GM18868 (cell line): ENCODE data around the gene BCAR3.
"Not testable (repeated sequence)": the region's sequence is repeated elsewhere in the genome, so short reads cannot be mapped to it uniquely, and the experiment has no call there.

Experiments used
- ATAC-seq: cut with Tn5 transposase; IDR thresholded peaks from one replicate; pipeline ENCODE4 v1.9.1; 2021; ENCODE audit warnings: mild to moderate bottlenecking, moderate library complexity; ENCODE audit not compliant: unreplicated experiment

The BCAR3 gene

DNA sequence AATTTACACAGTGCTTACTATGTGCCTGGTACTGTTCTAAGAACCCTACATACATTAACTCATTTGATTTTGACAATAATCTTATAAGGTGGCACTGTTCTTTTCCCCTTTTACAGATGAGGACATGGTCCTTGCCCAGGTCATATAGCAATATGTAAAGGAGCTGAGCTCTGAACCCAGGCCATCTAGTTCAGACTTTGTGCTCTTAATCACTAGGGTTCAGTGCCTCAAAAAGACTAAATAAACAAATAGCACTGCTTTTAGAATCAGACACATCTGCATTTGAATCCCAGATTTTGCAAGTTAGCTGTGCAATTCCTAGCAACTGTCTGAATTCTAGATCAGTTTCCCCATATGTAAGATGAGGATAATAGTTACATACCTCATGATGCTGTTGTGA lies 8.7 kb upstream of the BCAR3 start:
- ATAC-seq: no peak

DNA sequence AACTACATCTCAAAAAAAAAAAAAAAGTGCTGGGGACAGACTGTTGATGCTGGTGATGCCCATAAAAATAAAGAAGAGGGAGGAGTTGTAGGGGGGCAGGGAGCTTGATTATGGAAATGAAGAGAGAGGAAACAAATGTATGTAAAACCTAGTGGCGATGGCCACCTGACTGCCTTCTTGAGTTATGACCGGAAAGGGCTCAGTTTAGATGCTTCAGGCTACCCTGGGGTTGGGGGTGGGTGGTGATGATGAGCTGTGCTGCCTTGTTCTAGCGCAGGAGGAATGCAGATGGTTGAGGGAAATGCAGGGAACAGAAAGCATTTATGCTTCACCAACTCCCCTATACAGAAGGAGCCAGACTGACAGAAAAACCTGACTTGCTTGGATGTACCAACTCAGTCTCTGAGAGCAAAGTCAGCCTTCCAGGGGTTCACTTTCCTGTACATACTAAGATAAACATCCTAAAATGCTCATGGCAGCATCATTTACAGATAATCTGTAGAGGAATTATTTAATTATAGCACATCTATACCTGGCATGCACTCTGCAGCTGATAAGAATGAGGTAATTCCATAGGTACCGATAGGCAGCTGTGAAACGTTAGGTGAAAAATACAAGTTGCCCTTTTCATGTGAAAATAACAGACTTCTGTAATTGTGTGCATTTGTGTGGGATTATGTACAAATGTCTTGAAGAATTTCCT lies 8.0 kb upstream of the BCAR3 start:
- no peak for ATAC-seq

DNA sequence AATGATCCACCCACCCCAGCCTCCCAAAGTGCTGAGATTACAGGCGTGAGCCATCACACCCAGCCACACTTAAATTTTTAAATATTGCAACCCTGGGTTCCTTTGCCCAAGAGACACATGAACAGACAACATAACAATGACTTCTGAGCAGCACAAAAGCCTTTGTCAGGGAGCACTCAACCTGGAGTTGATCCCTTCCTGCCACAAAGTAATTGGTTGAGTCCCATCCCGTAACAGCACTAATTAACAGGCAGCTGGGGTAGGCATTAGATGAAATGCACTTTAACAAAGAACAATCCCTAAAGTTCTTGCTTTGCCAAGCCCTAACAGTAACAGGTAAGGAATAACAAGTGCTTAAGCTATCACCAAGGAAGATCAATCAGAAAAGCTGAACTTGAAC lies 5.9 kb upstream of the BCAR3 start:
- ATAC-seq: no peak

DNA sequence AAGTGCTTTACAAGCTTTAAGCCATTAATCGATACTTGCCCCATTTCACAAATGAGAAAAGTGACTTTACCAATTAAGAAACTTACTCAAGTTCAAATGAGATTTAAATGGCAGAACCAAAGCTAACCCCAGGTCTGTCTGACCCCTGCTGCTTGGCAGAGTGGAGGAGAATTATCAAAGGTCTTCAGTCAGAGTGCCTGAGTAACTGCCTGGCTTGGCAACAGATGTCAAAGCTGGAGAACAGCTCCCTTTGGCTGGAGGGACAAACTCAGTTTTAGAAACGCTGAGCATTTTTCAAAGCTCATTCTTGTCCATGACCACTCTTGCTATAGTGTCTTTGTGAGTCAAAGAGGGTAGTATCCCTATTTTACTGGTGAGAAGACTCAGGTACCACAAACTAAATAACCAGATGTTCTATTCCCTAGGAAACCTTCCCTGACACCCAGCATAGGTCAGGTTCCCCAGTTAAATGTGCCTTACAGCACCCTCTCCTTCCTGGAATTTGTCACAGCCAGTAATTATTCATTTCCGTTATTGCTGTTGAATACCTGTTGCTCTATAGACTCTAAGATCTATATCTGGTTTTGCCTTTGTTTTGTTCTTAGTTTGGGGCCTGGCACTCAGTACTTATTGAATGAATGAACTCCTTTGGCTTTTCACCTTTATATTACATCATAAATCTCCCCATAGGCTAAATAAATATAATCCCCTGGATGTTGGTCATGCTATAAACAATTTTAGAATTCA lies 5.0 kb upstream of the BCAR3 start:
- ATAC-seq: no peak

DNA sequence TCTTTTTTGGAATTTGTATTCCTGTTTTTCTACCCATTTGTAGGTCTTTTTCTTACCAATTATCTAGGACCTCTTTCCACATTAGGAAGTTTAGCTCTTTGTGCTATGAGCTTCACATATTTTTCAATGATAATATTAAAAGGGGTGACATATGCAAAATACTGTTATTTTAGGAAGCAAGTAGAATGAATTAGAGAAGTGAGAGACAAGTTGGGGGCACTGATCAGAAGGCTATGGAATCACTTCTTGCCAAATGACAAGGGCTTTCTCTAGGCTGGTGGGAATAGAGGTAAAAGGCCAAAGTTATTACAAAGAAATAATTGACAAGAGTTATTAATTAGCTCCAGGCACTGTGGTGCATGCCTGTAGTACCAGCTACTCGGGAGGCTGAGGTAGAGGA lies 4.3 kb upstream of the BCAR3 start:
- ATAC-seq: no peak

DNA sequence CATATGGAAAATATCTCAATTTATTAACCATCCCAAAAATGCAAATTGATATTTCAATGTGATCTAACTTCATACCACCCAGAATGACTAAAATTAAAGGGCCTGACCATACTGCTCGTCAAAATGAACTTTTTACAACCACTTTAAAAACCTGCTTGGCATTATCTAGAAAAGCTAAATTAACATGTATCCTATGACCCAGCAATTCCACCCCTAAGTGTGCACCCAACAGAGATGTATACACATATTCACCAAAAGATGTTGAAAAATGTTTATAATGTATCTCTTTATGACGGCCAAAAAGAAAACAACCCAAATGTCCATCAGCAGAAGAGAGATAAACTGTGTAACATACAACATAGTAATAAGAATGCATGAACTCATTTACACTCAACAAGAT lies 1.6 kb upstream of the BCAR3 start:
- ATAC-seq: no peak

DNA sequence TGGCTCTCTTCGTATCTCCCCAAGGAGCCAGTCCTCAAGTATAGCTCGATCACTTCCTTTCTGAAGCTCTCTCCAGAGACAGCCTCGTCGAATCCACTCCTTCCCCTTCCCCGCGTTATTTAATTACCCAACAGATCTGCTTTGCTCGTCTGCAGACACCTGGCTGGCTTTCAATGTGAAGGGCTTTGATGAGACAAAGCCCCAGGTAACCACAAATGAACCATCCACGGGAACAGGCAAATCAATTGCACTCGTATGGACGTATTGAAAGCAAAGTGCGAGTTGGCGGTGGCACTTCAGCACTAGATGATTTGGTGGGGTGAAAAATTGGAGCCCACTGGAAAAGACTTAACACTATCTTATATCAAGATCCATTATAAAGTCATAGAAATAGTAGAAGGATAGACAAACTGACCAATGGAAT lies 364 bp upstream of the BCAR3 start:
- ATAC-seq: no peak

DNA sequence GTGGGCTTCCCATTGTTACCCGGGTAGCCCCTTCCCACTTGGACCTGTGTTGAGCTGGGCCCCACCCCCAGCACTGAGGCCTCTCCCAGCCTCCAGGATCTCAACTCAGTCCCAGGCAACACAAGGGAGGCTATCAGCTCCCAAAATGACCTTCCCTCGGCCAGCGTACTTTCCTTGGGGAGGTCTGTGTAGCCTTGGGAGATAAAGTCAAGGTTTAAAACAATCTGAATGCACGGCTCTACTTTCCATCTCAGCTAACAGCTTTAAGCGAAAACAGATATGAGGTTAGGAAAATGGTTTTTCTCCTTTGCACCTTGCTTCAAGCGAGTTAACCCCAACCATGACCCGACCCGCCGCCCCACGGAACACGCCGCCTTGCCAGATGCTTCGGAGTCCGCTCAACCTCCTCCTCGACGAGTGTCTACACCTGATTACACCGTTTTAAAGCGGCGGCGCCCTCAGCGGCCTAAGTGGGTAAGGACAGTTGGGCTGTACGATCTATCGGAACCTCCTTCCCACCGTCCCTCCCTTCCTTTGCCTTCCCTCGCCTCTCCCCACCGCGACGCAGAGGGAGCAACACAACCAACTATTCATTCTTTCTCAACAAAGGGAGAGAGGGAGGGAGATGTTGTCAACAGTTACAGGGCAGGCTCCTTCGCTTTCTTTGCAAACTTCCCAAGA lies 1.1 kb downstream of the BCAR3 start:
- peak; percentile 74 for ATAC-seq

DNA sequence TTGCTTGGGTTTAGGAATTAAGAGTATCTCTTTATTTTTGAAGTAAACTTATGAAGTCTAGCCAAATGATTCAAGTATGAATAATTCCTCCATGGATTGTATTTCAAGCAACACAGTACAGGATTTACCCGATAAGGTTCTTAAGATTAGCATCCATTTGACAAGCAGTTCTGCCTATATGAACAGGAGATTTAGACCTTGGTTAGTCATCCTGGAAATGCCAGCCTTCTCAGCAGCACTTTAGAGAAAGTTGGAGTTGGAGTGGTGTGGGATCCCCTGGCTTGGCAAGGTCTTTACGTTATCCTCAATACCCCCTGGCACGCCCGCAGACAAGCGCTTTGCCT lies 1.6 kb downstream of the BCAR3 start:
- no peak for ATAC-seq

DNA sequence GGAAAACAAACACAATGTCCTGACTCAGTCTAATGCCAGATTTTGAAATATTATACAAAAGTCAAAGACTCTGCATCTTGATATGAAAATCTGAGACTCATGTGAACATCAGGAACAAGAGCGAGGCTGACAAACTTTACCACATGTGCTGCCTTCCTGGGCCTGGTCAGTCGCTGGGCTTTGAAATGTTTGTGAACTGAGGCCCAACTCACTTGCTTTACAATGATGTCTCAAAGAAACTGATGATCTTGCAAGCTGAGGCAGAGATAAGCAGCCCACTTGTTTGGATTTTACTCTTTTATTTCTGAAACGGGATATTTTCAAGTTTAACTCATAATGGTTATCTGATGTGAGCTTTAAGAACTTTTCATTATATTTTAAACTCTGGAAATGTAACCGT lies 2.1 kb downstream of the BCAR3 start:
- no peak for ATAC-seq

DNA sequence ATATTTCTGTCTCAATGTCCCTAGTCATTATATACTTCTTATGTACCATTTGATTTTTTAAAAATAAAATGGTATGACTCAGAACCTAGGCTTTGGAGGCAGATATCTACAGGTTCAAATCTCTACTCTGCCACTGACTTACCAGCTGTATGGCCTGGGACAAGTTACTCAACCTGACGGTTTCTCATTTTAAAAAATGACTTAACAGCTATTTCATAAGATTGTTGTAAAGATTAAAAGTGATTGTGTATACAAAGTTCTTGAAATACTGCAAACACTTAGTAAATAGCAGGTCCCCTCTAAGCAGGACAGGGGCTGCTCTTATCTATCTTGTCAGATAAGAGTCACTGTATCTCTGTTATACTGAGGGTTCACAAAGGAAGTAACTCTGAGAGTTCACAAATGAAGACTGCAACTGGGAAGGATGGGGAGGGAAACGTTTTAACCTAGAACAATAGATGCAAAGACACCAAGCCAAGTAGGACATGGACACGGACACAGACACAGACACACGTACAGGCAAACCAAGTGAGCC lies 2.6 kb downstream of the BCAR3 start:
- ATAC-seq: no peak

DNA sequence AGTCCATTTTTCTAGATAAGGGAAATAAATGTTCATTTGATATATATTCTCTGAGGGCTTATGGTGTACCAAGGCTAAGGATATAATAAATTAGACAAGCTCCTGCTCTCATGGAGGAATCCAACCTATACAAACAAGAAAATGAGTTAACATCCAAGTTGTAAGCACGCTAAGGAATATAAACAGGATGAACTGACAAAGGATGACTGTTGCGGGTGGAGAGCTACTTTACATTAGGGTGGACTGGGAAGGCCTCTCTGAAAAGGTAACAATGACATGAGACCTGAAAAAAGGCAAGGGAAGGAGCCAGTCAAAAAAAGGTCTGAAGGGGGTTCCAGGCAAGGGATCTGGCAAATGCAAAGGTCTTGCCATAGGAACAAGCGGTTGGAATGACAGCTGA lies 3.1 kb downstream of the BCAR3 start:
- ATAC-seq: no peak

DNA sequence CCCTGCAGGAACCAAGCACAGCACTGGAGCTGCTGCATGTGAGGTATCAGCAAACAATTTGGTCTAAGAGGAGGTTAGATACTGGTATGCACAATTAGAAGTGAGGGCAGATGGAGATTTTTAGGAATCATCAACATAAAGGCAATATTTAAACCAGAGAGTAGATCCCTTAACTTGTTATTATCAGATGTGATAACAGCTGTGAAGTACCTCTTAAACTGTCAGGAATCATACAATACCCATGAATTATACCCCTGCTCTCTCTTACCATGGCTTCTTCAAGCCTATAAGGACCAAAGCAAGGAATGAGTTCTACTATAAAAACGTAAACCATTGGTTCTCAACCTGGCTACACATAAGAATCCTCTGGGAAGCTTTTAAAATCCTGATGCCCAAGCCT lies 3.9 kb downstream of the BCAR3 start:
- no peak for ATAC-seq

DNA sequence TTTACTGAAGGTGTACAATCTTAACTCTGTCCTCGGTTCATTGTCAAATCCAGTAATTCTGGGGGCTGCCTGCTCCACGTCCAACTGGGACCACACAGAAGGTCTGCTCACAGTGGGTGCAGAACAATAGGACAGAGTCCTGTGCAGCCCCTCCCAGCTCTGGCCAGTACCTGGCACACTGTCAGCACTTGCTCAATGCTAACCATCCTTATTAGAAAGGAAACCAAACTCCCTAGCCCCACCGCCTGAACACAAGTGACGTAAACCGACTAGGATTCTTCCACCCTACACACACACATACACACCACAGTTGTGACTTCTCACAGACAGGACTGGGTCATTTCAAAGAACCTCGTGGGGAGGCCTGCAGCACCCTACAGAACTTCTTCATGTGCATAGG lies 5.2 kb downstream of the BCAR3 start:
- no peak for ATAC-seq

DNA sequence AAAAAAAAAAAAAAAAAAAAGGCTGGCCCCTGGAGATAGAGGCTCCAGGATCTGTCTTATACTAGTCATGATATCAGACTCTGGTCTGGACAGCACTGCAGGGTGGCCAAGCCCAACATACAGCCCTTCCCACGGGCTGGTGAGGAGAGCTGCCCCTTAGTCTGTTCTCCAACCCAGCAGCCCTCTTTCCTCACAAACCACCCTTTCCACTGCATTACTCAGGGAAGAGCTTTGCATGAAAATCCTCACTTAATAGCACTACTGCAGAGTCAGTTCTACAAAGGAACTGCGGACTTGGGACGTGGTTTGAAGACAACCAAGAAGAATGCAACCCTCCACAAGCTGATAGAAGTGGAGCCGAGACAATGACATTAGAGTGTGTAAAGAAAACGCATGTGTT lies 5.7 kb downstream of the BCAR3 start:
- ATAC-seq: no peak

DNA sequence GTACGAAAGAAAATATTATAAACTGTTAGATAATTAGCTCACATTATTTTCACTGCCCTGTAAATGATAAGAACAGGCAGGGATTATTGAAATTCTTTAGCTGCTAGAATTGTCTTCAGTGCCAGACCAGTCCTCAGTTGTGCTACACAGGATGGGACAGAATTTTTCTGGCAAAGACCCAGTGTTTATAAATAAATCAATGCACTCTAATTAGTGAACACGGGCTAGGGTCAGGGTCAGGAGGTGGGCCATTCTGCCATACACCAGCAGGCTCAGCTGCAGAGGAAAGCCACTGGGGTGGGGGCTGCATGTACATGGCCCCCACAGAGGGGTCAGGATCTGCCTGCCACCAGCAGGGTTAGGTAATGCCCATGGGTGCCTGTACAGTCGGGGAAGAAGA lies 6.4 kb downstream of the BCAR3 start:
- no peak for ATAC-seq

DNA sequence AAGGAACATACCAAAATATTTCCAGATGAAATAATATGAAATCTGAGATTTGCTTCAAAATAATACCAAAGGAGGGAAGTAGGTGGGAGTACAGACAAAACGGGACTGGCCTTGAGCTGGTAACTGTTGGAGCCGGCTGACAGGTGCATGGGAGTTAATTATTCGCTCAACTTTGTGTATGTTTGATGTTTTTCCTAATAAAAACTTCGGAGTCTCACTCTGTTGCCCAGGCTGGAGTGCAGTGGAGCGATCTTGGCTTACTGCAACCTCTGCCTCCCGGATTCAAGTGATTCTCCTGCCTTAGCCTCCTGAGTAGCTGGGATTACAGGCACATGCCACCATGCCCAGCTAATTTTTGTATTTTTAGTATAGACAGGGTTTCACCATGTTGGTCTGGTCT lies 7.6 kb downstream of the BCAR3 start:
- not testable (repeated sequence) for ATAC-seq

DNA sequence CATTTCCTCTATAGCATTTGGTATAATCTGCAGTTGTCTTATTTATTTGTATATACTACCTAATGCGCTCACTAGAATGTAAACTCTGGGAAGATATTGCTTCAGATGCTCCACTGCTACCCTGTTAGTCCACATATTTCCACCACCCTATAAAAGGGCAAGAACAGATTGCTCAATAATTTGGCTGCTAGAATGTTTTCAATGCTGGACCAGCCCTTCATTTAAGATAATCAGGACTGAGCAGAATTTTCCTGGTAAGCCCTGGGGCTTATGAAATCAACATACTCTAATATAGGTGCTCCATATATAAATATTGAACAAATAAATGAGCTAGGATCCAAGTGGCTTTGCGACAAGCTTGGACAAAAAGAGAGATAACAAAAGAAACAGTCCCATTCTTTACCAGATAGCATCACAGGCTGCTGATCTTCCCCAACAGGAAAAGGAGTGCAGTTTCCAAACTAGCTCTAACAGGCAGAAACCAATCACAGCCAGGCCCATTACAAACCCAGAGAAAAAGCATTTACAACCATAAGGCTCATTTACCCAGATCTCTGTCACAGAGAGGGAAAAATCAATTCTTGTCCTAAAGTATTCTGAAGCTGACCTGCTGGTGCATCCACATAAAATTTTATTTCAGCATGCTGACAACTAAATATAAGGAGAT lies 8.3 kb downstream of the BCAR3 start:
- ATAC-seq: no peak

DNA sequence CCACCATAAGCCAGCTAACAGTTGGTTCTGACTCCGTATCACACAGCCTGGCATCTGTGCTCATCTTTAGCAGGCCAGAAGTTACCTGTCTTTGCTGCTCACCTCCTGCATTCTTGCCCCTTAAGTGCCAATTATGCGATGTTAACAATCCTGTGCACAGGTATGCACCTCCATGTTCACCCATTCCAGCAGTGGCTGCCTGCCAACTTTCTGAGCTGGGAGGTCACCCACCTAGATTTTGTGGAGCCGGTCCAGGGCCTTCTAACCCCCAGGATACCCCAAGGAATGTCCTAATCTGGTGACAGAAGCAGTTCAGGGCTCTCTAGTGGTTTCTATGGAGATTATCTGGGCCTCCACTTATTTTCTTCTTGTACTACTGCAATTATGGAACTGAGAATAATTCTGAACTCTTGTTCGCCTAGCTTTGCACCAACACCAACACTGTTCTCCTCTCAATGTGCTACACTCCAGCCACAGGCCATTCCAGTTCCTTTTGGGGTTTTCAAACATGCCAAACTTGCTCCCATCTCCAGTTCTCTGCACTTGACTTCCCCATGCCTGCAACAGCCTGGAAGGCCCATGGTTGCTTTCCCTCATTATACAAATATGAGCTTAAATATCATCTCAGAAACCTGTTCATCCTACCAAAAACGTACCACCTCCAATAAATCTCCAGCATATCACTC lies 9.0 kb downstream of the BCAR3 start:
- ATAC-seq: no peak

DNA sequence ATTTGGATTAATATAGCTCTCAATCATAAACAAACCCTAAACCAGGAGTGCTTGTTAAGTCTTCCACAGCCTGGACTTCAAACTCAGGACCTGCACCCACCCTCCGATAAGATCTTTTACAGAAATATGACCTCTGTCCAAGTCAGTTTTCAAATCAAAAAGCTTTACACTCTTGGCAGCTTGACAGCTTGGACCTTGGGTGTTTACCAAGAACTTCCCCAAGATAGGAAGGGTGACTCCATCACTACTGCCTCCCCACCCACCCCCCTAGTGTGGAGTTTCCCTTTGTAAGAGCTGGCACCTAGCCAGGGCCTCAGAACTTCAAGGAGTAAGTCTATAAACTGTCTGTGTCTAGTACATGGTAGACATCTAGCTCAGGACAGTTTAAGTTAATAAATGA lies 9.6 kb downstream of the BCAR3 start:
- no peak for ATAC-seq

DNA sequence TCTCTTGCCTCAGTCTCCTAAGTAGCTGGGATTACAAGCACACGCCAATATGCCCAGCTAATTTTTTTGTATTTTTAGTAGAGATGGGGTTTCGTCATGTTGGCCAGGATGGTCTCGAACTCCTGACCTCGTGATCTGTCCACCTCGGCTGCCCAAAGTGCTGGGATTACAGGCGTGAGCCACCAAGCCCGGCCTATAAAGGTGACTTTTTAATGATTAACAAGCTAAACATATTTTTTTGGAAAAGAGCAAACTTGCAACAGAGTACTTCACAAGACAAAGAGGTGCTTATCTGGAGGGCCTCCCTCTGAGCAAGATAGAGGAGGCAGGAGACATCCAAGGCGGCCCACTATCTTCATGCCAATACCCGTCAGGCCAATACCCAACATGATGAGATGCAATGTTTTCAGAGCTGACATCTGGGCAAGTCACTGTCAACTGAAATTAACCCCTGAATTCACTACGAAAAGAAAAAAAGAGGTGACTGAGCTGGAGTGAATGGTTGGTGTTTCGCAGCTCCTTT lies 10.5 kb downstream of the BCAR3 start:
- no peak for ATAC-seq
